Spleen (tissue), 11 donors: ENCODE data around the gene N4BP2L2. TPM values are rescaled to one million over a fixed set of nuclear protein-coding genes. Genes with fewer than 3 reads are reported as not detected.
A peak's percentile ranks its signal among the peaks of the same experiment; 100 is the strongest.

Experiments
- DNase-seq: peaks from one replicate; pipeline ENCODE4 v3.0.0-alpha.2; 2020
- H3K27ac ChIP-seq, 8 donors: fragments of 200-600 bp; sonication (generic) in 7 of 8; 1 replicate in 4 of 8; 2 replicates in 4 of 8; pipeline versions ENCODE4 v1.5.0 to v1.8.0; 2016 to 2021; ENCODE audit warnings: inconsistent platforms in 4 of 8, mild to moderate bottlenecking in 4 of 8, moderate library complexity in 1 of 8
- H3K27me3 ChIP-seq, 7 donors: fragments of 200-600 bp; sonication (generic) in 6 of 7; replicated peaks in 1 of 7; 1 replicate in 4 of 7; 2 replicates in 3 of 7; pipeline versions ENCODE4 v1.5.0 to v1.8.0; 2016 to 2021; ENCODE audit warnings: inconsistent platforms in 3 of 7, mild to moderate bottlenecking in 1 of 7
- H3K36me3 ChIP-seq, 6 donors: fragments of 200-600 bp; sonication (generic) in 5 of 6; 1 replicate in 4 of 6; 2 replicates in 2 of 6; pipeline versions ENCODE4 v1.5.0 to v1.8.0; 2016 to 2021; ENCODE audit warnings: inconsistent platforms in 2 of 6
- H3K4me1 ChIP-seq, 6 donors: fragments of 200-600 bp; sonication (generic) in 5 of 6; 1 replicate in 3 of 6; 2 replicates in 3 of 6; pipeline versions ENCODE4 v1.5.0 to v1.8.0; 2016 to 2021; ENCODE audit warnings: inconsistent platforms in 3 of 6
- H3K4me3 ChIP-seq, 8 donors: fragments of 200-600 bp; sonication (generic) in 7 of 8; 1 replicate in 4 of 8; 2 replicates in 4 of 8; pipeline versions ENCODE4 v1.5.0 to v1.8.0; 2016 to 2021; ENCODE audit warnings: inconsistent platforms in 4 of 8, mild to moderate bottlenecking in 4 of 8, moderate library complexity in 2 of 8
- H3K9me3 ChIP-seq, 8 donors: fragments of 200-600 bp; sonication (generic) in 7 of 8; 1 replicate in 4 of 8; 2 replicates in 4 of 8; pipeline versions ENCODE4 v1.5.0 to v1.8.0; 2016 to 2021; ENCODE audit warnings: inconsistent platforms in 4 of 8
- POLR2A ChIP-seq, 3 donors: fragments of 450-650 bp; IDR thresholded peaks; one replicate each; pipeline ENCODE4 v1.5.1; 2017; ENCODE audit warnings: antibody characterized with exemption in 3 of 3, mild to moderate bottlenecking in 1 of 3
- POLR2AphosphoS5 ChIP-seq, 3 donors: sonication (generic); formaldehyde crosslinking; IDR thresholded peaks; one replicate each; pipeline ENCODE4 v1.5.1; 2017; ENCODE audit warnings: antibody characterized with exemption in 3 of 3
- WGBS, 5 donors: extraction: QIAGEN DNeasy Blood & Tissue Kit in 3 of 5; methylation state at CpG; one replicate each; pipeline versions ENCODE4 v1.1.5 to v1.1.7; 2013 to 2018; 5-methylcytosine and 5-hydroxymethylcytosine counted together
- intact Hi-C: fragments of 100-400 bp; cut with DNase I; formaldehyde crosslinking; loops from one replicate; pipeline ENCODE4 v1.15.0; 2023; ENCODE audit warnings: low total_unique reads
- polyA plus RNA-seq, 3 donors: library from polyadenylated mRNA; stranded (reverse); fragments of 200-250 nt; gene quantifications; one replicate each; pipeline ENCODE4 v1.2.1, GENCODE V29; 2013
- total RNA-seq, 7 donors: library from RNA; depleted of rRNA in 3 of 7; stranded (reverse); fragments of >200 nt in 3 of 7; fragmentation: NEBNext Ultra II Directional in 4 of 7; extraction: Animal tissue kit (Norgen Biotek cat#: 25700) in 4 of 7; gene quantifications; one replicate each; pipeline versions ENCODE4 v1.1.0 to v1.2.1, GENCODE V29; 2016 to 2021
- TF ChIP-seq, protein P1 (sequence below), 11 experiments: fragments of 200-600 bp in 7 of 11; fragments of 450-650 bp in 4 of 11; sonication (generic) in 4 of 11; IDR thresholded peaks in 8 of 11; conservative IDR thresholded peaks in 3 of 11; 1 replicate in 7 of 11; 2 replicates in 4 of 11; pipeline versions ENCODE4 v1.4.0 to v1.8.0; 2016 to 2021; ENCODE audit warnings: antibody characterized with exemption in 11 of 11, inconsistent platforms in 4 of 11, mild to moderate bottlenecking in 1 of 11
- donor health status: healthy with polysubstance abuse.
- donor health status: DM: no; HTN: no; CAD: no; lungs with moderate emphysema.
- donor health status: DM: no; HTN: no; CAD: no.
- donor health status: Bipolar disorder and iron deficiency.
- donor health status: healthy.
- donor health status: DM: no; HTN: no; CAD: no.
- donor health status: DM: yes; HTN: yes; CAD: no.

Gene N4BP2L2
- total and polyA plus RNA-seq, 10 donors = 49.3 to 506 (median 185) TPM

DNA sequence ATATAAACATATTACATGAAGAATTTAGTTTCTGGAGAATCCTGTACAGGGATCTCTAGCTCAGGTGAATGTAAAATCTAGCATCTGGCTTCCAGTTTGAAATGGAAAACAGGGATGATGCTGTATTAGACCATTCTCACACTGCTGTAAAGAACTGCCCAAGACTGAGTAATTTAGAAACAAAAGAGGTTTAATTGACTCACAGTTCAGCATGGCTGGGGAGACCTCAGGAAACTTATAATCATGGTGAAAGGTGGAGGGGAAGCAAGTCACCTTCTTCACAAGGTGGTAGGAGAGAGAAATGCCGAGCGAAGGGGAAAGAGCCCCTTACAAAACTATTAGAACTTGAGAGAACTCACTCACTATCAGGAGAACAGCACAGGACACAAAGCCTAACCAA is 17.0 kb upstream of the N4BP2L2 start:
- H3K9me3 ChIP-seq = peaks cover 0 to 4% (median 2%) of the 10 kb centered on the region in 8 donors
- H3K27ac ChIP-seq = no peak overlapping the region
- H3K4me3 ChIP-seq = no peak overlapping the region
- no peak for DNase-seq
- H3K4me1 ChIP-seq = no peaks in the 10 kb centered on the region
- TF ChIP-seq POLR2A (IDR thresholded peaks at IDR 0.05) = no peak
- TF ChIP-seq, protein P1, sequence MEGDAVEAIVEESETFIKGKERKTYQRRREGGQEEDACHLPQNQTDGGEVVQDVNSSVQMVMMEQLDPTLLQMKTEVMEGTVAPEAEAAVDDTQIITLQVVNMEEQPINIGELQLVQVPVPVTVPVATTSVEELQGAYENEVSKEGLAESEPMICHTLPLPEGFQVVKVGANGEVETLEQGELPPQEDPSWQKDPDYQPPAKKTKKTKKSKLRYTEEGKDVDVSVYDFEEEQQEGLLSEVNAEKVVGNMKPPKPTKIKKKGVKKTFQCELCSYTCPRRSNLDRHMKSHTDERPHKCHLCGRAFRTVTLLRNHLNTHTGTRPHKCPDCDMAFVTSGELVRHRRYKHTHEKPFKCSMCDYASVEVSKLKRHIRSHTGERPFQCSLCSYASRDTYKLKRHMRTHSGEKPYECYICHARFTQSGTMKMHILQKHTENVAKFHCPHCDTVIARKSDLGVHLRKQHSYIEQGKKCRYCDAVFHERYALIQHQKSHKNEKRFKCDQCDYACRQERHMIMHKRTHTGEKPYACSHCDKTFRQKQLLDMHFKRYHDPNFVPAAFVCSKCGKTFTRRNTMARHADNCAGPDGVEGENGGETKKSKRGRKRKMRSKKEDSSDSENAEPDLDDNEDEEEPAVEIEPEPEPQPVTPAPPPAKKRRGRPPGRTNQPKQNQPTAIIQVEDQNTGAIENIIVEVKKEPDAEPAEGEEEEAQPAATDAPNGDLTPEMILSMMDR (IDR thresholded peaks at IDR 0.05 in 8 of 11, conservative IDR thresholded peaks at IDR 0.05 in 3 of 11) = no peak
- TF ChIP-seq POLR2AphosphoS5 (IDR thresholded peaks at IDR 0.05) = no peak
- 90 to 100% (median 96%) methylated on average over 2 of the region's 2 CpGs for WGBS, 5 donors
- intact Hi-C loops = no loop called here
- H3K27me3 ChIP-seq = no peaks in the 10 kb centered on the region
- H3K36me3 ChIP-seq = no peaks in the 10 kb centered on the region

DNA sequence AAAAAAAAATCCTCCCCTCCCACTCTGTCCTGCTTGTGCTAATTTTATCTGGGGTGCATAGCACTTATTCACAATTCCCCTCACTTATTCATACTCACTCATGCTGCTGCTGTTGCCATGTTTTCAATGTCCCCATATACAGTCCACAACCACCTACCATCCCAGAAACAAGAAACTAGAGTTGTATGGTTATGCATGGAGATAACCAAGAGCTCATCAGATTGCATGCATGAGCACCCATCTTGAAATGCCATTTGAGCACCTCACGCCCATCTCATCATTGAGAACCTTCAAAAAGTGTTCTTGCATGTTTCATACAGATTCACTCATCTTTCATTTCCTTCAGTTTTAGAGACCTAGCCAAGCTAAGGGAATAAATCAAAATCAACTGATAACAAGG is 15.1 kb upstream of the N4BP2L2 start:
- Histone ChIP-seq H3K27me3 (no peaks in the 10 kb centered on the region), H3K27ac (no peak overlapping the region), H3K4me1 (peaks cover 0 to under 1% (median 0%) of the 10 kb centered on the region in 6 donors), H3K4me3 (no peak overlapping the region), H3K36me3 (no peaks in the 10 kb centered on the region), H3K9me3 (no peaks in the 10 kb centered on the region)
- TF ChIP-seq POLR2A (IDR thresholded peaks at IDR 0.05) = no peak
- no peak for TF ChIP-seq POLR2AphosphoS5 (IDR thresholded peaks at IDR 0.05)
- TF ChIP-seq, protein P1 (IDR thresholded peaks at IDR 0.05 in 8 of 11, conservative IDR thresholded peaks at IDR 0.05 in 3 of 11) = no peak
- intact Hi-C loops = no loop called here
- 79 to 91% (median 85%) methylated on average over 1 of the region's 1 CpG for WGBS, 5 donors
- no peak for DNase-seq

DNA sequence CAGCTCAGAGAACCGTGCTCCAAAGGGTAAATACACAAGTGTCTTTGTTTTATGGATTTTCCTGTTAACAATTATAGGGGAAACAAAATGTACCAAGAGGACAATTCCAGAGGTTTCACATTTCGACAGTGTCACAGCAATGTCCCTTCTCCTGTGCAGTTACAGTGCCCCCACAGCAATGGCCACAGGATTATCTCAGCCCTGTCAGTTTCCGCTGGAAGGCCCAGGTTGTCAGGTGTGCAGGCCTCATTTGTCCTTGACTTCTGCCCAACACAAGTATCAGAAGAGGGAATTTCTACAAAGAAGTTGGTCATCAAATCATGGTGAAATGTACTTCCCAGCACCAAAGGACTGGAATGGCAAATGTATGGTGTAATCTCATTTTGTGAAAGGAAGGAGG is 11.2 kb upstream of the N4BP2L2 start:
- Histone ChIP-seq H3K27ac (no peak overlapping the region), H3K9me3 (no peaks in the 10 kb centered on the region), H3K27me3 (no peaks in the 10 kb centered on the region), H3K36me3 (no peaks in the 10 kb centered on the region), H3K4me3 (no peak overlapping the region), H3K4me1 (peaks cover 0 to 3% (median 0%) of the 10 kb centered on the region in 6 donors)
- TF ChIP-seq, protein P1 (IDR thresholded peaks at IDR 0.05 in 8 of 11, conservative IDR thresholded peaks at IDR 0.05 in 3 of 11) = no peak
- TF ChIP-seq POLR2AphosphoS5 (IDR thresholded peaks at IDR 0.05) (no peak), POLR2A (IDR thresholded peaks at IDR 0.05) (no peak)
- WGBS, 5 donors = 89 to 92% (median 90%) methylated on average over 3 of the region's 3 CpGs
- no peak for DNase-seq
- intact Hi-C loops = no loop called here

DNA sequence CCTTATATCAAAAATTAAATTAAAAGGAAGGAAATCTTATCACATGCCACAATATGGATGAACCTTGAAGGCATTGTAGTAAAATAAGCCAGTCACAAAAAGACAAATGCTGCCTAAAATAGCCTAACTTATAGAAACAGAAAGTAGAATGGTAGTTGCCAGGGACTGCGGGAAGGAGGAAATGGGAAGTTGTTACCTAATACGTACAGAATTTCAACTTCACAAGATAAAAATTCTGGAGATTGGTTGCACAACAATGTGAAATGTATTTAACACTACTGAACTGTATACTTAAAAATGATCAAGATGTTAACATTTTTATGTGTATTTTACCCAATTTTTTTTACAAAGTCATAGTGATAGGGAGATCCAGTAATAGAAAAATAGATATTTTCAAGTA is 10.2 kb upstream of the N4BP2L2 start:
- Histone ChIP-seq H3K4me3 (no peak overlapping the region), H3K36me3 (no peaks in the 10 kb centered on the region), H3K27ac (peak overlapping the region in 1 of 8 donors; percentile 48), H3K4me1 (peaks cover 0 to 3% (median 0%) of the 10 kb centered on the region in 6 donors), H3K27me3 (no peaks in the 10 kb centered on the region), H3K9me3 (no peaks in the 10 kb centered on the region)
- 11 to 25% (median 18%) methylated on average over 2 of the region's 2 CpGs for WGBS, 5 donors
- intact Hi-C loops = no loop called here
- DNase-seq = no peak
- TF ChIP-seq POLR2A (IDR thresholded peaks at IDR 0.05) = no peak

DNA sequence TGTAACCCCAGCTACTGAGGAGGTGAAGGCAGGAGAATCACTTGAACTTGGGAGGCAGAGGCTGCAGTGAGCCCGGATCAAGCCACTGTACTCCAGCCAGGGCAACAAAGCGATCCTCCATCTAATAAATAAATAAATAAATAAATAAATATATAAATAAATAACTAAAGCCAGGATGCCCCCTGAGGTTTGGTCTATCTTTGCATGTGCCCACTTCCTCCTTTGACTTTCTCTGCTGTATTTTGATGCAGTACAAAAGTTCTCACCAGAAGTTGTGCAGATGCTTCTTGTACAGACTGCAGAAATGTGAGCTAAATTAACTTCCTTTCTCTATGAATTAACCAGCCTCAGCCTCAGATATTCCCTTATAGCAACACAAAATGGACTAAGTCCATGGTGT is 6.5 kb upstream of the N4BP2L2 start:
- Histone ChIP-seq H3K27me3 (no peaks in the 10 kb centered on the region), H3K27ac (peak overlapping the region in 2 of 8 donors; percentile 1 to 36), H3K4me1 (peaks cover 0 to 3% (median 0%) of the 10 kb centered on the region in 6 donors), H3K9me3 (no peaks in the 10 kb centered on the region), H3K4me3 (no peak overlapping the region), H3K36me3 (no peaks in the 10 kb centered on the region)
- intact Hi-C loops = no loop called here
- no peak for DNase-seq
- TF ChIP-seq, protein P1 (IDR thresholded peaks at IDR 0.05 in 8 of 11, conservative IDR thresholded peaks at IDR 0.05 in 3 of 11) = no peak
- no peak for TF ChIP-seq POLR2A (IDR thresholded peaks at IDR 0.05)
- TF ChIP-seq POLR2AphosphoS5 (IDR thresholded peaks at IDR 0.05) = no peak
- WGBS, 5 donors = 93 to 98% (median 95%) methylated on average over 2 of the region's 2 CpGs
